ENCODE measurements around the gene CGN.

CGN gene

GRCh38 chr1:151504759-151505158, 6.4 kb upstream of the CGN start:
- DNase-seq (ENCODE audit: low read depth) = no peak
- no peak overlapping the region for H3K4me3 ChIP-seq (ENCODE audit: low read depth, low read length)
- TF ChIP-seq CTCF (IDR thresholded peaks at IDR 0.05; ENCODE audit: control insufficient read depth, extremely low read depth, insufficient read depth) = no peak

- no peak overlapping the region for H3K4me3 ChIP-seq (ENCODE audit: low read depth, low read length)
- DNase-seq (ENCODE audit: low read depth) = no peak
- no peak for TF ChIP-seq CTCF (IDR thresholded peaks at IDR 0.05; ENCODE audit: control insufficient read depth, extremely low read depth, insufficient read depth)
These were observed 2.4 kb upstream of the CGN start for GRCh38 chr1:151508833-151509232.

- no peak overlapping the region for H3K4me3 ChIP-seq (ENCODE audit: low read depth, low read length)
- TF ChIP-seq CTCF (IDR thresholded peaks at IDR 0.05; ENCODE audit: control insufficient read depth, extremely low read depth, insufficient read depth) = no peak
- no peak for DNase-seq (ENCODE audit: low read depth)
These were observed 1.7 kb upstream of the CGN start for GRCh38 chr1:151509350-151510019.

GRCh38 chr1:151510020-151510405, 1.2 kb upstream of the CGN start:
- no peak for DNase-seq (ENCODE audit: low read depth)
- TF ChIP-seq CTCF (IDR thresholded peaks at IDR 0.05; ENCODE audit: control insufficient read depth, extremely low read depth, insufficient read depth) = no peak
- no peak overlapping the region for H3K4me3 ChIP-seq (ENCODE audit: low read depth, low read length)

- peak overlapping the region; percentile 63 for H3K4me3 ChIP-seq (ENCODE audit: low read depth, low read length)
- TF ChIP-seq CTCF (IDR thresholded peaks at IDR 0.05; ENCODE audit: control insufficient read depth, extremely low read depth, insufficient read depth) = no peak
- no peak for DNase-seq (ENCODE audit: low read depth)
These were observed 602 bp upstream of the CGN start for GRCh38 chr1:151510614-151510956.

- H3K4me3 ChIP-seq (ENCODE audit: low read depth, low read length) = peak overlapping the region; percentile 63
- DNase-seq (ENCODE audit: low read depth) = no peak
- TF ChIP-seq CTCF (IDR thresholded peaks at IDR 0.05; ENCODE audit: control insufficient read depth, extremely low read depth, insufficient read depth) = 0 out of 2 replicates have a peak, but pooled peaks have one; percentile 11
These were observed 539 bp downstream of the CGN start for GRCh38 chr1:151511636-151512215.

GRCh38 chr1:151512326-151512725, 1.1 kb downstream of the CGN start:
- no peak for TF ChIP-seq CTCF (IDR thresholded peaks at IDR 0.05; ENCODE audit: control insufficient read depth, extremely low read depth, insufficient read depth)

More at GRCh38 chr1:151512326-151512725, 1.1 kb downstream of the CGN start:
- no peak for DNase-seq (ENCODE audit: low read depth)
- peak overlapping the region; percentile 63 for H3K4me3 ChIP-seq (ENCODE audit: low read depth, low read length)

Data from LNCaP clone FGC (cell line).